GM12878 (cell line): ENCODE data around the gene OTOR. TPM values are rescaled to one million over a fixed set of nuclear protein-coding genes. Genes with fewer than 3 reads are reported as not detected.

Experiments used
- ATAC-seq: fragments of 200-7000 bp; cut with Tn5 transposase; 3 replicates; pipeline ENCODE4 v1.9.1; 2020; ENCODE audit warnings: mild to moderate bottlenecking, moderate library complexity
- Bru-seq: library from RNA; stranded (reverse); fragments of 400-500 nt; gene quantifications from one replicate; lab custom pipeline; 2021; lab: Mats Ljungman, UMichigan
- BruChase-seq, 2 experiments: library from RNA; stranded (reverse); fragments of 400-500 nt; gene quantifications; one replicate each; lab custom pipeline; 2021; lab: Mats Ljungman, UMichigan
- BruUV-seq: library from RNA; stranded (reverse); fragments of 400-500 nt; replicated peaks from 2 replicates; lab custom pipeline; 2021; lab: Mats Ljungman, UMichigan
- CTCF ChIA-PET: fragments of 300-600 bp; sonication (Branson Sonifier 250); formaldehyde crosslinking; extraction: SDS; loops from one replicate; lab custom pipeline; 2021; ENCODE audit warnings: inconsistent platforms; lab: Yijun Ruan, JAX
- POLR2A ChIA-PET: fragments of 350-600 bp; formaldehyde crosslinking; extraction: SDS; loops from one replicate; lab custom pipeline; 2021; ENCODE audit warnings: inconsistent platforms; lab: Charles Lee
- RAD21 ChIA-PET: fragments of 300-600 bp; sonication (Branson Sonifier 250); formaldehyde crosslinking; loops from one replicate; lab custom pipeline; 2023; ENCODE audit warnings: antibody characterized with exemption; ENCODE audit not compliant: unreplicated experiment; lab: Charles Lee
- SMC1A ChIA-PET: fragments of 300-600 bp; sonication (Branson Sonifier 250); formaldehyde crosslinking; loops from one replicate; lab custom pipeline; 2023; ENCODE audit not compliant: unreplicated experiment, uncharacterized antibody; lab: Charles Lee
- DNase-seq: peaks from one replicate; pipeline ENCODE4 v3.0.0-alpha.2; 2011; ENCODE audit warnings: low read depth, low spot score
- FAIRE-seq: peaks from 3 replicates; lab custom pipeline; 2011; peaks lifted over from hg19 to GRCh38; lab: Jason Lieb, UNC
- H2AFZ ChIP-seq: 2 replicates; pipeline ENCODE4 v1.6.0; 2011; ENCODE audit warnings: low read depth, low read length, control low read depth; ENCODE audit not compliant: control insufficient read depth
- H3K27ac ChIP-seq: 2 replicates; pipeline ENCODE4 v1.5.1; 2011; ENCODE audit warnings: control low read depth; ENCODE audit not compliant: control insufficient read depth, insufficient read depth
- H3K27me3 ChIP-seq, 2 experiments: replicated peaks in 1 of 2; 2 replicates each; pipeline versions ENCODE4 v1.6.0 to v1.6.1; 2011; ENCODE audit warnings: low read length in 1 of 2; ENCODE audit not compliant: control insufficient read depth in 2 of 2, insufficient read depth in 2 of 2
- H3K36me3 ChIP-seq, 2 experiments: 2 replicates each; pipeline ENCODE4 v1.5.1; 2011; ENCODE audit warnings: low read length in 1 of 2; ENCODE audit not compliant: control insufficient read depth in 2 of 2, insufficient read depth in 2 of 2
- H3K4me1 ChIP-seq: 2 replicates; pipeline ENCODE4 v1.6.1; 2011; ENCODE audit warnings: mild to moderate bottlenecking, low read length, moderate library complexity, mixed read lengths; ENCODE audit not compliant: control insufficient read depth, insufficient read depth
- H3K4me2 ChIP-seq: 2 replicates; pipeline ENCODE4 v1.6.0; 2011; ENCODE audit warnings: control low read depth; ENCODE audit not compliant: control insufficient read depth, insufficient read depth
- H3K4me3 ChIP-seq: fragments of 200-600 bp; sonication (generic); 2 replicates; pipeline ENCODE4 v1.5.1; 2016
- H3K79me2 ChIP-seq: 2 replicates; pipeline ENCODE4 v1.6.0; 2011; ENCODE audit warnings: low read length; ENCODE audit not compliant: control insufficient read depth, insufficient read depth
- H3K9ac ChIP-seq: 2 replicates; pipeline ENCODE4 v1.8.0; 2011; ENCODE audit warnings: low read length, control low read depth, mixed read lengths; ENCODE audit not compliant: control insufficient read depth, insufficient read depth
- H3K9me3 ChIP-seq: replicated peaks from 3 replicates; pipeline ENCODE4 v1.5.1; 2011; ENCODE audit warnings: mild to moderate bottlenecking, low read length; ENCODE audit not compliant: control insufficient read depth, insufficient read depth
- H4K20me1 ChIP-seq: 2 replicates; pipeline ENCODE4 v1.6.0; 2011; ENCODE audit not compliant: control insufficient read depth, insufficient read depth
- BACH1 ChIP-seq: fragments of 450-650 bp; IDR thresholded peaks from 2 replicates; pipeline ENCODE4 v1.6.1; 2017; ENCODE audit warnings: mild to moderate bottlenecking, borderline replicate concordance
- E2F8 ChIP-seq: fragments of 450-650 bp; IDR thresholded peaks from 2 replicates; pipeline ENCODE4 v1.6.1; 2018; ENCODE audit warnings: mild to moderate bottlenecking, low read depth, moderate library complexity; ENCODE audit not compliant: partially characterized antibody
- RAD21 ChIP-seq: IDR thresholded peaks from 2 replicates; pipeline ENCODE4 v1.6.1; 2011; ENCODE audit warnings: mild to moderate bottlenecking, low read depth, low read length, moderate library complexity; ENCODE audit not compliant: insufficient read depth
- SIN3A ChIP-seq: IDR thresholded peaks from 2 replicates; pipeline ENCODE4 v1.6.1; 2012; ENCODE audit warnings: low read depth, low read length, improper control_type of control experiment
- SREBF2 ChIP-seq: IDR thresholded peaks from 2 replicates; pipeline ENCODE4 v1.6.1; 2012; ENCODE audit warnings: mild to moderate bottlenecking, low read length
- ZBTB4 ChIP-seq: fragments of 450-650 bp; formaldehyde crosslinking; IDR thresholded peaks from 2 replicates; pipeline ENCODE4 v1.4.0; 2022; ENCODE audit warnings: mild to moderate bottlenecking, moderate library complexity
- WGBS: methylation state at CpG from one replicate; pipeline ENCODE4 v1.1.6; 2016; ENCODE audit warnings: low lambda C conversion rate; ENCODE audit not compliant: insufficient replicate concordance, insufficient coverage; ENCODE audit errors: missing lambda C conversion rate; 5-methylcytosine and 5-hydroxymethylcytosine counted together
- in situ Hi-C: fragments of 300-500 bp; cut with MboI; formaldehyde crosslinking; loops from 9 replicates; pipeline ENCODE4 v1.14.3; 2018; ENCODE audit warnings: mixed read lengths
- intact Hi-C: fragments of 100-400 bp; cut with micrococcal nuclease; formaldehyde crosslinking; loops from one replicate; pipeline ENCODE4 v1.14.2; 2022; ENCODE audit not compliant: unreplicated experiment
- long read RNA-seq, 2 experiments: library from polyadenylated mRNA; unstranded; transcript quantifications; one replicate each; pipeline ENCODE4 v2.0.0, GENCODE V29; 2019 to 2020
- polyA minus RNA-seq, 3 experiments: library from RNA; depleted of rRNA, polyadenylated mRNA; stranded (reverse); fragments of >200 nt; gene quantifications; 2 replicates each; pipeline ENCODE4 v1.2.3, GENCODE V29; 2011
- polyA plus RNA-seq, 11 experiments: library from polyadenylated mRNA; depleted of rRNA in 4 of 11; unstranded in 6 of 11; stranded (reverse) in 5 of 11; fragments of >200 nt; fragmentation: Nextera tagmentation in 4 of 11; fragmentation: Illumina TruSeq in 1 of 11; extraction: Ambion mirVana in 4 of 11; extraction: Trizol in 1 of 11; gene quantifications; 1 replicate in 1 of 11; 2 replicates in 10 of 11; pipeline versions ENCODE4 v1.2.1 to v1.2.3, GENCODE V29; 2011 to 2016; ENCODE audit warnings: inconsistent platforms in 2 of 11, missing spikeins in 2 of 11, low read depth in 1 of 11
- total RNA-seq, 4 experiments: library from RNA; depleted of rRNA in 3 of 4; stranded (reverse); fragments of >200 nt in 3 of 4; fragmentation: Illumina TruSeq in 1 of 4; extraction: Trizol in 1 of 4; gene quantifications; 2 replicates each; pipeline versions ENCODE4 v1.2.1 to v1.2.3, GENCODE V29; 2013 to 2021

Gene OTOR
- total RNA-seq (2013; cell fraction: nucleolus; rRNA removed), result not detected in 2 replicates
- total RNA-seq (2014; rRNA removed), result not detected in 2 replicates
- not detected in 2 replicates for total RNA-seq (2014; rRNA removed; fragmentation: Illumina TruSeq; extraction: Trizol)
- not detected in 2 replicates for total RNA-seq (2021)
- not detected for polyA plus RNA-seq (2011; ENCODE audit: low read depth)
- polyA plus RNA-seq (2011; rRNA removed), result not detected in 2 replicates
- not detected in 2 replicates for polyA plus RNA-seq (2011; cell fraction: cytosol; rRNA removed)
- not detected in 2 replicates for polyA plus RNA-seq (2011; cell fraction: nucleus; rRNA removed)
- not detected in 2 replicates for polyA plus RNA-seq (2012)
- not detected in 2 replicates for polyA plus RNA-seq (2014; fragmentation: Illumina TruSeq; extraction: Trizol)
- not detected for polyA plus RNA-seq (2014; fragmentation: Nextera tagmentation; extraction: Ambion mirVana)
- not detected in 2 replicates for polyA plus RNA-seq (2014; rRNA removed)
- polyA plus RNA-seq (2016; fragmentation: Nextera tagmentation; extraction: Ambion mirVana), result not detected
- not detected in 2 replicates for polyA minus RNA-seq (2011; rRNA and poly(A)+ RNA removed)
- polyA minus RNA-seq (2011; cell fraction: cytosol; rRNA and poly(A)+ RNA removed), result not detected in 2 replicates
- polyA minus RNA-seq (2011; cell fraction: nucleus; rRNA and poly(A)+ RNA removed), result not detected in 2 replicates
- percentile 24 among the genes with signal in this experiment for Bru-seq, nascent RNA
- BruChase-seq, experiment 1, labeled RNA remaining after a 6-hour chase, result percentile 31 among the genes with signal in this experiment
- BruChase-seq, experiment 2, labeled RNA remaining after a 2-hour chase, result percentile 44 among the genes with signal in this experiment
- long read RNA-seq, experiment 1, result 0 reads
- long read RNA-seq, experiment 2, result 0 reads

GRCh38 chr20:16748308-16748900 is at the start of gene OTOR:
OTOR (plus strand) TSS chr20:16748358; CDS start chr20:16748402, 44 bp downstream.
- H3K9ac ChIP-seq, result no peak within 1 kb of the TSS
- ChIA-PET POLR2A (no interaction called here), SMC1A (no interaction called here), RAD21 (no interaction called here), CTCF (no interaction called here)
- 28% methylated on average over 5 of the region's 5 CpGs for WGBS
- H3K9me3 ChIP-seq, result no peaks in the 10 kb centered on the region
- no peak for ATAC-seq
- no peak within 1 kb of the TSS for H3K4me2 ChIP-seq
- in situ Hi-C loops, result no loop called here
- intact Hi-C loops, result no loop called here
- H3K36me3 ChIP-seq, result no peaks in the 10 kb centered on the region
- TF ChIP-seq SIN3A, result no peak
- no peak for TF ChIP-seq SREBF2
- no peak for TF ChIP-seq E2F8
- no peak for TF ChIP-seq ZBTB4
- no peak for TF ChIP-seq RAD21
- TF ChIP-seq BACH1, result no peak
- TF ChIP-seq, all 136 proteins: peak for 0
- no peaks in the 10 kb centered on the region for H4K20me1 ChIP-seq
- H3K79me2 ChIP-seq, result no peaks in the 10 kb centered on the region
- H3K4me1 ChIP-seq, result no peaks in the 10 kb centered on the region; the same call in 1 of the 2 replicates
- FAIRE-seq (no peak), DNase-seq (no peak)
- H3K4me3 ChIP-seq, result no peak within 1 kb of the TSS
- H3K27me3 ChIP-seq, result no peaks in the 10 kb centered on the region
- H3K27ac ChIP-seq, result no peak within 1 kb of the TSS
- H2AFZ ChIP-seq, result no peak within 1 kb of the TSS
- BruUV-seq, result no TSS peak
